ENCODE measurements around the gene GNAI1.
A peak's percentile ranks its signal among the peaks of the same experiment; 100 is the strongest.

Gene GNAI1

DNA sequence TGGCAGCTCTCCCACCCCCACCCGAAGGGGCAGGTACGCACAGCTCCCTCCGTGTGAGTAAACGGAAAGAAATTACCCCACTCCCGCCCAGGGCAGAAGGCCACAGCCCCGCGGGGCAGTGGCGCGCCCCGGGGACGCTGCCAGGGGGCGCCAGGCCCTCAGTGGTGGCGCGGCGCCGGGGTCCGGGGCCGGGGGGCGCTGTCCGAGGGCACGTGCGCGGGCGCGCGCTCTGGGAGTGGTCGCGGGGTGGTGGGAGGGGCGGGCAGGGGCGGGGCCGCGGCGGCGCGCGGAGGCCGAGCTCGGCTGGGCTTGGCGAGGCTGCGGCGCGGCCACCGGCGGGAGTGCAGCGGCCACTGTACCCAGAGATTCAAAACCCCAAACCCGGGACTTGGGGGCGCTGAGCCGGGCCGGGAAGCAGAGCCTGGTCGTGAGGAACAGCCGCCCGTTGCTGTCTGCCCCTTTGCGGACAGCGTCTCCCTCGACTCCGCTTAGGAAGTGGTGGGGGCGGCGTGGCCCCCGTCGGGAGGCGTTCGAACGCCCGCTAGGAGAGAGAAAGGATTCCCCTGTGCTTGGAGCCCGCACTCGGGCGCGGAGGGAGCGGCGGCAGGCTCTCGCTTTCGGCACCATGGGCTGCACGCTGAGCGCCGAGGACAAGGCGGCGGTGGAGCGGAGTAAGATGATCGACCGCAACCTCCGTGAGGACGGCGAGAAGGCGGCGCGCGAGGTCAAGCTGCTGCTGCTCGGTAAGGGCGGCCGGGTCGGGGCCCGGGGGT lies at the start of gene GNAI1:
Gene GNAI1 (plus strand): TSS at position 296 of the 773 bp plus-strand sequence. CDS start 330 bp downstream, at position 626.
- DNase-seq: peak; percentile 81

DNA sequence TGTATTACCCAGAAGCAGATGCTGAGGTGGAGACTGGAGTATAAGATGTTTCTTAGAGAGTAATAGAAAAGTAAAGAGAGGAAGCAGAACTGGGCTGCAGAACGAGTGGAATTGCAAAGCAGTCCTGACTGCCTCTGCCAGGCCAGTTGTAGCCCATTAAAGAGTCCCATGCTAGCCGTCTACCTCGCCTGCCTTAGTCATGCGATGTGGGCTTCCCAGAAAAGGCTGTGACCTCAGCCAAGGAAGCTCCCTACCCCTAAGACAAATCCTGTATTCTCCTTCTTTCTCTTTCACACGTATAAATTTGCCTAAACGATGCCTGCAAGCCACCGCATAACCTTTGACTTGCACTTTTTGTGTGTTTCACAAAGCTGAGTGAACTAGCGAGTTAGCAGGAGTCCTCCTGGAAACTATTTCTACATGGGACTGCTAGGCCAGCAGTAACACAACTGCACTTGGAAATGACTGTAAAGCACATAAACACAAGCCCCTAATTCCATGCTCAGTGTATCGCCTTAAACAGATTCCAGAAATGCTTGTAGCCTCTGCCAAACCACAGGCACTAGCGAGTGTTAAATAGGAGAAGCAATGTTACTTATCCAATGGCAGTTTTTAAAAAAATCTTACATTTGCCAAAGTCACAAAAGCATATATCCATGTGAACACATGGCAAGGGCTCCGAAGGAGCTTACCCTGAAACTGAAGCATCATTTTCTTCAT lies 47.4 kb upstream of the GNAI1 start:
- DNase-seq: no peak

DNA sequence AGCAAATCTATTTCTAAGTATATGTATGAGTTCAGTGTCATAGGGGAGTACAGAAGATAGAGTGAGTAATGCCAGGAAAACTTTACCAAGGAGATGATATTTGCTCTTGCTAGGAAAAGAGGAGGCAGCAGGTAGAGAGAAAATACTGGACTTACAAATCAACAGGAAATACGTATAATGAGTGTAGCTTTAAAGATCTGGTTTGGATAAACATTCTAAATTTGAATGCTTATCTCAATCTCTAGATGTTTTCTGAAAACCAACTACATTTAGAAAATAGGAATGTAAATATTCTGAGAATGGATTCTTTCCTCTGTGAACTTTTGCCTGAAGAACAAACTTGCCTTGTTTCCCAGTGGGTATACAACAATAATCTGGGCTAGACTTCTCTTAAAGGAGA lies 46.9 kb upstream of the GNAI1 start:
- DNase-seq: peak; percentile 28

DNA sequence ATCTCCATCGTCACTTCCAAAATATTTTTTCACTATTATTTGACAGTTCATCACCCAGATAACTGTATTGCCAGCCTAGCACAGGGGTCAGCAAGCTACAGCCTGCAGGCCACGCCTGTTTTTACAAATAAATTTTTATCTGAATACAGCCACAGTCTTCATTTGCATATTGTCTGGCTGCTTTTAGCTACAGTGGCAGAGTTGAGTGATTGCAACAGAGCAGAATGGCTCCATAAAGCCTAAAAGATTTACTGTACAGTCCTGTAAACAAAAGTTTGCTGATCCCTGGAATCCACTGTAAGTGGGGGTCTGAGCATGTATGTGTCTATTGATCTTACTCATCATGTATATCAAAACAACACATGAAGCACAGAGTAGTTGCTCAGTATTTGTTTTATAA lies 45.9 kb upstream of the GNAI1 start:
- DNase-seq: peak; percentile 92

- no peak for DNase-seq
Measured at GRCh38 chr7:80089366-80089765, 45.3 kb upstream of the GNAI1 start.

DNA sequence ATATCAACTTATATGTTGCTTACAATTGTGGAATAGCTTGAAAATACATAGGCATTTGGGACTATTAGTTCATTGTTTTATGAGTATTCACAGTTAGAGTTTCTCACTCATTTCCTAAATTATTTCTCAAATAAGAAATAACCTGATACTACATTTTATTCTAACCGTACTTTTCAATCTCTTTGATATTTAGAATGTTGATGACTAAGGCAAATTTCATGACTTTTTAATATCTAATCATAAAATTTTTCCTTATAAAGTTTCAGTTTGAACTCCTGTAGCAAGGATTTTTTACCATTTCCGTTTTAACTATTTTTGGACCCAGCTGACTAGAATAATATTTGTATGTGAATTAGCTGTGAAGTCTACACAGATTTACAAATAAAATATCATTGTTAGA lies 41.3 kb upstream of the GNAI1 start:
- DNase-seq: no peak

DNA sequence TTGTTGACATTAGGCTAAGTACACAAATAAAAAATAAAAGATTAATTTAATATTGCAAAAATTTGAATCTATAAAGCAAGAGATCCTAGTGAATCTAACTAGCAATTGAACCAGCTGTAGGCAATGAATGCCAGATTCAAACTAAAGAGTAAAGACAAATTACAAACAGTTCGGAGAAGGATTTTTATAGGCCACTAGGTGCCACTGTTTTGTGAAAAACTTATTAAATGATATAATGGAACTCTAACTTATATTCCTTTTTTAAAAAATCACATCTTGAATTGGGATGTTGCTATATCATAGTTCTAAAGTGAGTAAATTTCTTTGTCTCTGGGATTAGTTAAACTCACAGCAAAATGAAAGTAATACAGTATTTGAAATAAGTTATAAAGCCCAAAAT lies 39.1 kb upstream of the GNAI1 start:
- peak; percentile 36 for DNase-seq

GRCh38 chr7:80097756-80098155 lies 36.9 kb upstream of the GNAI1 start:
- DNase-seq: no peak

GRCh38 chr7:80098795-80099194 lies 35.8 kb upstream of the GNAI1 start:
- no peak for DNase-seq

DNA sequence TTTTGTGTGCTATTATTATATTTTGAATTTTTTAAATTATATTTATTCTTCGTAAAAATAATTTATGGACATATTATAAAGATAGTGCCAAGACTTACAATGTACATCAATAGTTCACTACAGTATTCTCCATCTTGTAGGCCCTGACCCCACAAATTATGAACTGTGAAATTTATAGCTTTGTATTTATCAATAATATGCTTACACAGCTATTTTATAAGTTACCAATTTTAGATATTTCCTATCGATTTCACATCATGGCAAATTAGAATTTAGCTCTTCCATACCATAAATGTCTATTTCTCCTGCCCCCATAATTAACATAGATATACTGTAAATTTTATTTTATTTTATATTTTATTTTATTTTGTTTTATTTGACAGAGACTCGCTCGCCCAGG lies 34.4 kb upstream of the GNAI1 start:
- DNase-seq: no peak

- DNase-seq: no peak
Measured at GRCh38 chr7:80105701-80106408, 28.8 kb upstream of the GNAI1 start.

DNA sequence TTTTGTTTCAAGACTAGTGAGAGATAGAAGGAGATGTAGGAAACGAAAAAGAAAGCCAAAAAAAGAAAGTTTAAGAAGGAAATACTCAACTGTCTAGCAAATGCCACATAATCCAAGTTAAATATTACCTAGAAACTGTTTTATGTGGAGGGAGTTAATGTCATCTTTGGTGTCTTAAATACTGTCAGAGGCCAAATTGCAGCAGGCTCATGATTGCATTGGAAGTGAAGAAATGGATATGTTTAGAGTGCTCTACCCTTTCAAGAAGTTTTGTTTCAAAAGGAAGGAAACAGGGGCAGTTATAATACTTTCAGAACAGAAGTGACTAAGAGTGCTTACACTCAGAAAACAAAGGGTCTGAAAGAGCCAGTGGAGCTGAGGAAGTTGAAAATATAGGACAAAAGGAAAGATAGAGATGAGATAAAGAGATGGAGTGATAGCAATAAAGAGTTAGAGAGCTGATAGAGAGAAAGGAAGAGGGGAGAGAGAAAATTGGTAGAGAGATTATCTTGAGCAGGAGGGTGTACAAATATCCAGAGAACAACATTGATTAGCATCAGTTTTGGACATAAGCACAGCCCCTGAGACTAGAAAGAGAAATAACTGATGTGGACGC lies 28.0 kb upstream of the GNAI1 start:
- DNase-seq: no peak

DNA sequence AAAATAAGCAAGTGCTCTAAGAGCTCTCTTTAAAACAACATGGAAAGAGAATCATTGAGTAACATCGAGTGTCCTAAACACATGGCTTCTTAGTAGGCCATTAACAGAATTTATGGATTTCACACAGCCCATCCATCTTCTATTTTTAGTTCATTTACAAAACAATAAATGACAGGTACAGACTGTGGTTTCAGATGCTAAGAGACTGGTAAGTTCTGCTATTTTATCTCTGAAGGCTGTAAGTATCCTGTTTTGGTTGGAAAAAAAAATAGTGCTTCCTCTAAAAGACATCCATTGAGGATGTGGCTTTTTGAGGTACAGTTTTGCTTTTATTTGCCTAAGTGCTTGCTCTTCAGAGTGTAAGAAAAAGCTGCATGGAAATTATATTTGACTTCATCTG lies 27.4 kb upstream of the GNAI1 start:
- no peak for DNase-seq

DNA sequence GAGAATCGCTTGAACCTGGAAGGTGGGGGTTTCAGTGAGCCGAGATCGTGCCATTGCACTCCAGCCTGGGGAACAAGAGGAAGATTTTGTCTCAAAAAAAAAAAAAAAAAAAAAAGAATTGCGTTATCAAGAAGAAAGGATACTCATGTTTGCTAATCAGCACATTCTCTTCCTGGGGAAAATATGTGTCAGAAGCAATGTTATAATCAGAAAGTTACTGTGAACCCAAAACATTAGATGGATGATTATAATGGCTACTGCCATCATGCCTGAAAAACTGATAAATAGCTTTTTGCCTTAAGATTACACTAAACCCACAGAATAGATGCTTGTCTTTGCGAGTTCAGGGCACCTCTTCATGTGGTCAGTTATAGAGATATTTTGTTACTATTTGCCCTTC lies 24.3 kb upstream of the GNAI1 start:
- DNase-seq: no peak

- no peak for DNase-seq
Measured at GRCh38 chr7:80114159-80114558, 20.5 kb upstream of the GNAI1 start.

- DNase-seq: no peak
Measured at GRCh38 chr7:80124526-80125264, 9.9 kb upstream of the GNAI1 start.

DNA sequence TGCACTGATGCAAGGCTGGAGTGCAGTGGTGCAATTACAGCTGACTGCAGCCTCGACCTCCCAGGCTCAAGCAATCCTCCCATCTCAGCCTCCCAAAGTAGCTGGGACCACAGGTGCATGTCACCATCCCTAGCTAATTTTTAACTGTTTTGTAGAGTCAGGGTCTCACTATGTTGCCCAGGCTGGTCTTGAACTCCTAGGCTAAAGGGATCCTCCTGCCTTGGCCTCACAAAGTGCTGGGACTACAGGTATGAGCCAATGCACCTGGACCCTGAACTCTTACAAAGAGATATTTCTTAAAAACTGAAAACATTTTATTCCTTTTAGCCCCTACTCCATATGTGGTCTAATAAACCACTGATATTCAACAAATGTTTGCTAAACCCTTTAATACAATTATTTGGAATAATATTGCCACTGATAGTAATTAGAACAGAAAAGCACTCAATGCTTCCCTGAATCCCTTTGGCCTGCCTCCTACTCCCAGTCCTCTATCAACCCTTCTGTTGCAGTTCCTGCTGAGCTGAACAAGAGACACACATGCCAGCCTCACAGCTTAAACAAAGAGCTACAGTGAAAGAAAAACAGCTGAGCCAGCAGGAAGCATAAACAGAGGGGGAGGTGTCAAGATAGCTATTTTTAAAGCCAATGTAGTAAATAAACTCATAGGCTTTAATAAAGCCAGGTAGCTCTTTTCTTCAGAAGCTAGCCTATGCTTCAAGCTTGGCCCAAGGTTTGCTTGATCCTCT lies 7.0 kb upstream of the GNAI1 start:
- no peak for DNase-seq

DNA sequence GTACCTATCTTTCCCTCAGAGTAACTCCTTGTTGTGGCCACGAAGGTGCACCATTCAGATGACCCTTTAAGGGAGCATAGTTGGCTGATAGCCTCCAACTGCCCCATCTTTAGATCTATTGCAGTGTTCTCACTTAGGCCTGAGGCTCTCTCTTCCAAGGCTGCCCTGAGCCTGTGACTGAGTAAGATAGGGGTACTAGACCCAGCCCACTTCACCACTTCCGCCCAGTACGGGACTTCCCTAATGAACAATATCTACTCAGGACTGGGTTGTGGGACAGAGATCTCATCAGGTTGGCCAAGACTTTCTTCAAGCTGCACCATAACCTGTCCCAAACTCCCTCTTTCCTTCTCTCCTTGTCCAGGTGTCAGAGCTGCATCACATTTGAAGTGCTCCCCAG lies 5.7 kb upstream of the GNAI1 start:
- no peak for DNase-seq

DNA sequence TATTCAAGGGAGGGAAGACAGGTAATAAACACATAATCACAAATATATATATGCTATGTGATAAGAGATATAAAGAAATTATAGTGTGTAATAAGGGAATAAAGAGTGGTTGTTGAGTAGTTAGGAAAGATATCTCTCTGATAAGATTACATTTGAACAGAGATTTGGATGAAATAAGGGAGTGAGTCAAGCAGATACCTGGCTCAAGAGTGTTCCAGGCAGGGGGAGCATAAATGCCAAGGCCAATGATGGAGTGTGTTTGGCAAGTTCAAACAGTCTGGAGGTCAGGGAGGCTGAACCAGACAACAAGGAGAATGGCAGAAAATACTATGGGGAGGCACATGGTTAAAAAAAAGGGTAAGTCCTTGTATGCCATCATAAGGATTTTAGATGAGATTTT lies 4.8 kb upstream of the GNAI1 start:
- no peak for DNase-seq

DNA sequence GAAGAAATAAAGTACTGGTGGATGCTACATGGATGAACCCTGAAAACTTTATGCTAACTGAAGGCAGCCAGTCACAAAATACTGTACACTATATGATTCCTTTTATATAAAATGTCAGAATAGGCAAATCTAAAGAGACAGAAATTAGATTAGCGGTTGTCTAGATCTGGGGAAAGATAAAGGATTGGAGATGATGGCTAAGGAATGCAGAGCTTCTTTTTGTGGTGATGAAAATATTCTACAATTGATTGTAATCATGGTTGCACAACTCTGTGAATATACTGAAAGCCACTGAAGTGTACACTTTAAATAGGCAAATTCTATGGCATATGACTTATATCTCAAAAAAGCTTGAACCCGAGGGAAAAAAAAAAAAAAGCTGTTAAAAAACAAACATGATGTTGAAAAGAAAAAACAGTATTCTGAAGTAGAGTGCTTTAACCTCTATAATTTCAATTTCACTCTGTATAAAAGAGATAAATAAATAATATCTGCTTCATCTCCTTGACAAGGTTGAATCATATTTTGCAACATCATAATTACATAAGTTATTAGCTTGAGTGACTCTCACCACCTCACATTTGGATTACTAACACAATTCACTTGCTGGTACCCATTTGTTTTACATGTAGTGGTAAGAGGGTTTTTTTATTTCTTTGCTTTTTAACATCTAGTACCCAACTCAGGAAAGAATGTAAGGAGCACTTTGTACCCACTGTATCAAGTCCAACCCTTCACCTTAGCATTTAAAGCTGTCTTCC lies 2.8 kb upstream of the GNAI1 start:
- no peak for DNase-seq

- DNase-seq: no peak
Measured at GRCh38 chr7:80132594-80132993, 2.0 kb upstream of the GNAI1 start.

Measured in NCI-H526 treated with DMSO at 0.1 percent for 48 hours (cell line).